ENCODE data around the gene ADTRP. TPM values are rescaled to one million over a fixed set of nuclear protein-coding genes. Genes with fewer than 3 reads are reported as not detected.

The ADTRP gene
- polyA plus RNA-seq, 4 donors: 0.14 to 3.3 (median 2.5) TPM

GRCh38 chr6:11731423-11731822 is 47.2 kb downstream of the ADTRP start:
- no peak for DNase-seq (ENCODE audit: low read depth in 4 of 4, low spot score in 3 of 4)

GRCh38 chr6:11730641-11731040 is 48.0 kb downstream of the ADTRP start:
- DNase-seq (ENCODE audit: low read depth in 4 of 4, low spot score in 3 of 4): no peak

DNA sequence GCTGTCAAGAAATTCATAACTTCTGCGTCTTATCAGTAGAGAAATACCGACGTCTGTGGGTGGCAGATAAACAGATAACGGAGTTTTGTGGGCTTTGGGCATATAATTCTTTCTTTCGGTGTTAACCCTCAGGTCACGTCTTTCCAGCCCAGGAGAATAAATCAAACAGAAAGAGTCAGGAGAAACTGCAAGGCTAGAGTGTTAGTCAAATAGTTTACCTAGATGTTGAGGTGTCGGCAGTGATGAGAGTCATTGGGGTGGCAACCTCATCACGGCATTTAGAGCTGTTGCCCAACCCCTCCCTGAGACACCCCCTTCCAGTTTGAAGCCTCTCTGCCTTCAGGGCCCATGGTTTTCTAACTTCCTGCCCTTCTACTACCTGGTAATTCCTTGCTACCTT is 49.5 kb downstream of the ADTRP start:
- no peak for DNase-seq (ENCODE audit: low read depth in 4 of 4, low spot score in 3 of 4)

- DNase-seq (ENCODE audit: low read depth in 4 of 4, low spot score in 3 of 4): no peak
Measured at GRCh38 chr6:11727998-11728961, 50.3 kb downstream of the ADTRP start.

GRCh38 chr6:11727346-11727997 is 51.1 kb downstream of the ADTRP start:
- no peak for DNase-seq (ENCODE audit: low read depth in 4 of 4, low spot score in 3 of 4)

DNA sequence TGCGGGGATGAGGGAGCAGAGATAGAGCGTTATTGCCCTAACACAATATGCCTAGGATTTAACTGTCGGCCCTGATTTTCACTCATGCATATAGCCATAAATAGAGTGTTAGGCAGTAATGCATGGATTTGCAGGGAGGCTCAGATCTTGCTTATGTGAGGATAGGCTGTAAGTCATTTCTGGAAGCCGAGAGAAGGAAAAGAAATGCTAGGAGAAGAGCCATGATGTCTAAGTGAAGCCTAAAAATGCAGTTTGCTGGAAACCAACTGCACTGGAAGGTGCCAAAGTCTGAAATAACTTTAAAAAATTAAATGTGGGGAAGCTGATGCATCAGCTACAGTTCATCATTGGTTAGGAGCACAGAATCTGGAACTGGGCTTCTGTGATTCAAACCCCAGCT is 54.3 kb downstream of the ADTRP start:
- DNase-seq (ENCODE audit: low read depth in 4 of 4, low spot score in 3 of 4): no peak

GRCh38 chr6:11722805-11723631 is 55.6 kb downstream of the ADTRP start:
- no peak for DNase-seq (ENCODE audit: low read depth in 4 of 4, low spot score in 3 of 4)

DNA sequence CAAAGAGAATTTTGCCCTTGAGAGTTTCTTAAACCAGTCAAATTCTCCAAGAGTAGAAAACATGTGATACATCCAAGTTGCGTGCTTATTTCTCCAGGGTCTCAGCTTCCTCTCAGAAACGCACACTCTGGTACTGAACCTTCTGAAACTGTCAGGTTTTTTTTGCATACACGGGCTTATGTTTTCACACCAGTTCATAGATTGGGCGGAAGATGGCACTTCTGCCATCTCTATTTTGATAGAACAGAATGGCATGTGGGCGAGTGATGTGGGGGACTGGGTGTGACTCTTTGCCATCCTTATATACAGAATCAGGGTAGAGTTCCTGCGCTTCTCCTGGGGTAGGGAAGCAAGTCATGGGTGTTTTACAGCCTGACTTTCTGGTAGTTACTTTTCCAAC is 56.4 kb downstream of the ADTRP start:
- no peak for DNase-seq (ENCODE audit: low read depth in 4 of 4, low spot score in 3 of 4)

DNA sequence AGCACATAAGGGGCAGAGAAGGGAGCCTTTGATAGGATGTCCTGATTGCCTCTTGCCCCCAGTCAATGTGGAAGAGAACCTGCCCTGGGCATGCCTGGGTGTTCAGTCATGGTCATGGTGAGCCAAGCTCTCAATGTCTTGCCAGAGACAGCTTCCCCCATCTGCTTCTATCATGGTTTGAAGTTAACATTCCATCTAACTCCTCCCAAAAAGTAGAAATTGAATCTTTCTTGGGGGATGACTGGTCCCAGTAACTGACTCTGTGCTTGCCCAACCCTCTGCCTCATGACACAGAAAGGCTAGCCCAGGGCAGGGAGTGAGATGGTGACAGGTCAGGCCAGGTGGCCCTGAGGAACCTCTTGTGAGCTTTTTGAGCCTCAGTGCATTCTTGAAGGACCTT is 60.1 kb downstream of the ADTRP start:
- no peak for DNase-seq (ENCODE audit: low read depth in 4 of 4, low spot score in 3 of 4)

GRCh38 chr6:11718031-11718430 is 60.6 kb downstream of the ADTRP start:
- DNase-seq (ENCODE audit: low read depth in 4 of 4, low spot score in 3 of 4): no peak

DNA sequence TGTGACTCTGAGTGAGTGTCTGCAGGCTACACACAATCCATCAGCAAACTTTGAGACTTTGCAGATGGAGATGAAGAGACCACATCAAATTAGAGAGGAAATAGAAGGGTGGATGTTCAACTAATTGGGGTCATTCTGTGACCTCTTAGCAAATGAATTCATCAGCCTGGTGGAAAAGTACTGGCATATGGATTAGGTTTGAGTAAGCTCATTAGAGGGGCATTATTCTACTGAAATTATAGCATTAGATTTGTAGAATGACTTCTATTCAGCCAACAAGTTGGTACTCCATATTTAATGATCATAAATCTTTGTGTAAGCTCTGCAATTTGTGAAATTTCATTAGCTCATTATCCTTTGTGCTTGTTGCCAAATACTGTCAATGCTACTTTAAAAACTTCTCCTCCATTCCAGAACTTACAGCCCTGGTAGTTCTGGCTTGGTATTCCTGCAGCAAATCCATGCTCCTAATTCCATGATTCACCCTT is 63.8 kb downstream of the ADTRP start:
- no peak for DNase-seq (ENCODE audit: low read depth in 4 of 4, low spot score in 3 of 4)

DNA sequence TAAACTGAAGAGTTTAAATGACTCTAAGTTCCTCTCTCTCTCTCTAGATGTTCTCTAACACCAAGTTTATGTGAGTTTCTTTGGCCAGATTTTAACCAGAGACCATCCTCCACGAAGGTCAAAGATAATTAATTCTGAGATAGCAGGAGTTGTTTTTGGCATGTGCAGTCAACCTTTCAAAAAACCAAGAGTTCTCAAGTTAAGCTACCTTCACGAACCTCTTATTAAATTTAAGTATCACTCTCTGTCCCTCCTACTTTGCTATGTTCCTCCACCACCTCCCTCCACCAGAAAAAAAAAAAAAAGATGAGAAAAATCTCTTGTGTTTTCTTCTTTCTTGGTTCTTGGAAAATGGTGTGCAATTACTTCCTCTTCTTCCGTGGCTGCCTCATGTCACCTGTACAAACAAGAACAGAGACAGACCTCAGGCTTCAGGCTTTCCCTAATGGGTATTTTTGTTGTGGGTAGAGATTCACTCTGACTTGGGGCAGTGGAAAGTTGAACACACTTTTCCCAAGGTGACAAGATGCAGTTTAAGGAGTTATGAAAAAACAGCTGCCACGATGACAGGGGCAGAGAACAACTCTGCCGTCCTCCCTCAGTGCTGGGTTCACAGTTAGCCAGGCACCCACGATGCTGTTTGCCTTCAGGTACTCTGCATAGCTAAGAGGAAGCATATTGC is 64.3 kb downstream of the ADTRP start:
- no peak for DNase-seq (ENCODE audit: low read depth in 4 of 4, low spot score in 3 of 4)

- no peak for DNase-seq (ENCODE audit: low read depth in 4 of 4, low spot score in 3 of 4)
Measured at GRCh38 chr6:11712760-11713159, 65.8 kb downstream of the ADTRP start.

DNA sequence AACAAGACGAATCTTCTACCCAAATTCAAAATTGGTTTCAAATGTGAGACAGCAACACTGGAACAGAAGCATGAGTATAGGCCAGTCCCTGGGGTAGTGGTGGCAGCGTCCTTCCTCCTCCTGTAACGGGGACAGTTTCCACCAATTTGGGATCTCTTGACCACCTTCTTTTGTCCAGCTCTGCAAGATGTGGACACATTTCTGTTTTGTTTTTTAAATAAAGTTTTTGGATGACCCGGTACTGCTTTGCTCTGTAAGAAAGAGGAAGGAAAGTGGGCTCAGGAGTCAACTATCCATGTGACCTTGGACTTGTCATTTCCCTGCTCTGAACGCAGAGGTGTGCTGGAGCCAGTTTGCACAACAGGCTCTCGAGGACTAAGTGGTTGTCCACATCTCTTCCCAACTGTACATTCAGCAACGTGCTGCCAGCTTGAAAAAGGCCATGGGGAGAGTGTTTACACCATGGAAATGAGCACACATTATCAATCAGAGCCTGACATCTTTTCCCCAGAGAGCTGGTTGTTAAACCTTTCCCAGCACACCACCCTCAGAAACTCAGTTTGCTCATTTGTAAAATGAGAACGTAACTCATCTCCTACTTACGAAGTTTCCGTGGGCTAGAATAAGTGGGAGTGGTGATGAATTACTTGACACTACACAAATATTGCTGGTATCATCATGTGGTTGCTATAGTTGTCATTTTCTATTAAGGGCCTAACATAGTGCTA is 66.5 kb downstream of the ADTRP start:
- no peak for DNase-seq (ENCODE audit: low read depth in 4 of 4, low spot score in 3 of 4)

GRCh38 chr6:11711003-11711983 is 67.3 kb downstream of the ADTRP start:
- no peak for DNase-seq (ENCODE audit: low read depth in 4 of 4, low spot score in 3 of 4)

GRCh38 chr6:11710311-11710761 is 68.3 kb downstream of the ADTRP start:
- no peak for DNase-seq (ENCODE audit: low read depth in 4 of 4, low spot score in 3 of 4)

DNA sequence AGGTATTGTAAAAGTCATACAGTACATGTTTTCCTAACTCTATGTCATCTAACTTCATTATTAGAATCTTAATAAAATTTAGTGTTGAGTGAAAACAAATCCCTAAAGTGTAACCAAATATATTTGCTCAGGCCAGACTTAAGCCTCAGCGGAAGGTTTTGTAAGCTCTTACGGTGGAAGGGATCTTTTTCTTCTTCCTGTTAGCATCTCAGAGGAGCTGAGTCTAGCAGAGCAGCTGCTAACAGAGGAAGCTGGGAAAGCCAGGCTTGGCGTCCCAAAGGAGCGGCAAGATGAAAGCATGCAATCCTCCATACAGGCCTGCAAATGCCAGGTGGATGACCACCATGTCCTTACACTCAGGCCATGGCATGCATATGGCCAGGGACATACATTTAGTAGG is 72.4 kb downstream of the ADTRP start:
- DNase-seq (ENCODE audit: low read depth in 4 of 4, low spot score in 3 of 4): no peak

DNA sequence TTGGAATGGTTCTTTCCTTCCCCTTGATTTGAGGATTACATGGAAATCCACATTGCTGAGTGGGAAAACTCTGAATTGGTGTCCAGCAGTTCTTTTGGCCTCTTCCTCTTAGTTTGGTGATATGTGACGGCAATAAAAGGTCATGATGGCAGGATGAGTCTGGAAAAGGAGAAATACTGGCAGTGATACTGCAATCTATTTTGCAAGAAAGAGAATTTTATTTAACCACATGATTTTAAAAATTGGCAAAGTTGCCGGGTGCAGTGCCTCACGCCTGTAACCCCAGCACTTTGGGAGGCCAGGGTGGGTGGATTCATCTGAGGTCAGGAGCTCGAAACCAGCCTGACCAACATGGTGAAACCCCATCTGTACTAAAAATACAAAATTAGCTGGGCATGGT is 73.1 kb downstream of the ADTRP start:
- no peak for DNase-seq (ENCODE audit: low read depth in 4 of 4, low spot score in 3 of 4)
